Coronary artery (tissue), 2 donors: ENCODE data around the gene PPP1R15B.

Experiments
- DNase-seq: peaks from one replicate; pipeline ENCODE4 v3.0.0-alpha.2; 2017; ENCODE audit warnings: low spot score
- H3K27ac ChIP-seq, 2 donors: fragments of 200-600 bp; sonication (generic); one replicate each; pipeline ENCODE4 v1.5.1; 2016 to 2019
- H3K4me3 ChIP-seq: fragments of 200-600 bp; sonication (generic); 2 replicates; pipeline ENCODE4 v1.5.1; 2016; ENCODE audit warnings: mild to moderate bottlenecking, moderate library complexity
- CTCF ChIP-seq: fragments of 200-600 bp; sonication (generic); IDR thresholded peaks from one replicate; pipeline ENCODE4 v1.5.1; 2019; ENCODE audit warnings: antibody characterized with exemption

Gene PPP1R15B

GRCh38 chr1:204448991-204449677 lies 37.5 kb upstream of the PPP1R15B start:
- H3K27ac ChIP-seq = peak overlapping the region in 1 of 2 donors; percentile 82
- no peak for DNase-seq
- no peak for TF ChIP-seq CTCF
- H3K4me3 ChIP-seq = no peak overlapping the region

- no peak overlapping the region for H3K4me3 ChIP-seq
- no peak for DNase-seq
- no peak overlapping the region for H3K27ac ChIP-seq
- no peak for TF ChIP-seq CTCF
Measured at GRCh38 chr1:204448344-204448964, 36.8 kb upstream of the PPP1R15B start.

GRCh38 chr1:204447736-204448135 lies 36.1 kb upstream of the PPP1R15B start:
- Histone ChIP-seq H3K27ac (no peak overlapping the region), H3K4me3 (no peak overlapping the region)
- no peak for DNase-seq
- TF ChIP-seq CTCF = no peak

GRCh38 chr1:204447190-204447589 lies 35.6 kb upstream of the PPP1R15B start:
- H3K27ac ChIP-seq = no peak overlapping the region

GRCh38 chr1:204446413-204447111 lies 34.9 kb upstream of the PPP1R15B start:
- H3K27ac ChIP-seq = peak overlapping the region in 1 of 2 donors; percentile 11
- peak; percentile 80 for DNase-seq
- no peak overlapping the region for H3K4me3 ChIP-seq
- TF ChIP-seq CTCF = peak; percentile 60

More at GRCh38 chr1:204447190-204447589, 35.6 kb upstream of the PPP1R15B start:
- no peak for DNase-seq
- TF ChIP-seq CTCF = no peak
- H3K4me3 ChIP-seq = no peak overlapping the region

GRCh38 chr1:204445860-204446412 lies 34.3 kb upstream of the PPP1R15B start:
- no peak for TF ChIP-seq CTCF
- Histone ChIP-seq H3K27ac (no peak overlapping the region), H3K4me3 (no peak overlapping the region)
- DNase-seq = no peak
